ENCODE data around the gene RHBDF1.
"Not testable (repeated sequence)": the region's sequence is repeated elsewhere in the genome, so short reads cannot be mapped to it uniquely, and the experiment has no call there.

Gene RHBDF1

DNA sequence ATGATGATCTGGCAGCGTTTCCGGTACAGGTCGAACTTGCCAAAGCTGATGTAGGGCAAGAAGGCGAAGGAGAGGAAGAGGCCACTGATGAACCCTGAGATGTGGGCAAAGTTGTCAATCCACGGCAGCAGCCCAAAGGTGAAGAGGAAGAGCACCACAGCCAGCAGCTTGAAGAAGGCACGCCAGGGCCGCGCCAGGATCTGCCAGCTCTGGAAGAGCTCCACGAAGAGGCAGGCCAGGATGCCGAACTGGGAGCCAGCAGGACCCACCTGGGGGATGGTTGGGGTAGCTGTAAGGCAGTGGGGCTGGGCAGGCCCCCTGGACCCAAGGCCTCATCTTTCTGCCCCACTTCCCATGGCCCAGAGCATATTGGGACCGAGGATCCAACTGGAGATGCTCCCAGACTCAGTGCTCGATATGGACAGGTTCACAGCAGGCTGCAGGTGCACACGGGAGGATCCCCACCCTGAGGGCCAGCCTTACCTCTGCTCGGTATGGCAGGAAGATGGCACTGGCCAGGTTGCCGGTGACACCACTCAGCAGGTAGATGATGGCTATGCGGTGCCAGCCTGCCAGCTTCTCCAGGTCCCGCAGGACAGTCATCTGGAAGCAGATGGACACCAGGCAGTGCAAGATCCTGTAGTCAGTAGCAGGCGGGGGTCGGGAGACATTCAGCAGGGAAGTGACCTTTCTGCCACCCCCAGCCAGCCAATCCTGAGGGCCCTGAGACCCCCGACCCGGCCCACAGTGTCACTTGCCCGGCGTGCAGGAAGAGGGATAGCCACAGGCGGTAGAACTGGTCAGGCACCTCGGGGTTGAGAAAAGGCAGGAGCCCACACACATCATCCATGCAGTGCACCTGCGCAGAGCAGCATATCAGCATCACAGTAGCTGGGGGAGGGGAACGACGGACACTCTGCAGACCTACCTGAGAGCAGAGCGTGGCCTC is 13.7 kb downstream of the RHBDF1 start:
- DNase-seq: no peak

GRCh38 chr16:57711-58110 is 14.7 kb downstream of the RHBDF1 start:
- no peak for DNase-seq

GRCh38 chr16:56231-56927 is 16.1 kb downstream of the RHBDF1 start:
- DNase-seq: no peak

DNA sequence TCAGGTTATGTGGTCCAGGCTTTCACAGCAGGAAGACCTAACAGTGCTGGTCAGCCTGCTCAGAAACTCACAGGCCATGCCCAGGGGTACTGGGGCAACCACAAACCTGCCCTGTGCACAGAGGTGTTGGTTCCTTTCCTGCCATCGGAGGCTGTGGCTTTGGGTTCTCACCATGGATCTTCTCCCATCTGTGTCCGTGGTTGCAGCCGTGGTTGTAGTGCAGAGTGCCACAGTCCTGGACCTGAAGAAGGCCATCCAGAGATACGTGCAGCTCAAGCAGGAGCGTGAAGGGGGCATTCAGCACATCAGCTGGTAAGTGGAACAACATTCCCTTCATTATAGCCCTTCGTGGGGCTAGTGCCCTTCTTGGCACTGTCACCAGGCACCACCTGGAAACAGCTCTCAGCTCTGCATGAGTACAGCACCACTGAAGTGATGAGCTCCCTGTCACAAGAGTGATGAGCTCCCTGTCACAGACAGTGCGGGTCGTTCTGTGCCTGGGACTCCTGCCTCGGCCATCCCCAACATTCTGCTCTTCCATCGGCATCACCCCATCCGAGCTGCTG is 16.8 kb downstream of the RHBDF1 start:
- DNase-seq: no peak

- DNase-seq: no peak
These were observed 18.2 kb downstream of the RHBDF1 start for GRCh38 chr16:54237-54581.

- peak; percentile 99 for DNase-seq
These were observed 18.8 kb downstream of the RHBDF1 start, which contains the start of the genes POLR3K and SNRNP25 for GRCh38 chr16:53346-54236. Gene POLR3K (minus strand): TSS chr16:53608. CDS start chr16:53586, 22 bp downstream. Gene SNRNP25 (plus strand): TSS chr16:53828. CDS start chr16:54017, 189 bp downstream.

GRCh38 chr16:50769-51591 is 21.5 kb downstream of the RHBDF1 start:
- DNase-seq: no peak

DNA sequence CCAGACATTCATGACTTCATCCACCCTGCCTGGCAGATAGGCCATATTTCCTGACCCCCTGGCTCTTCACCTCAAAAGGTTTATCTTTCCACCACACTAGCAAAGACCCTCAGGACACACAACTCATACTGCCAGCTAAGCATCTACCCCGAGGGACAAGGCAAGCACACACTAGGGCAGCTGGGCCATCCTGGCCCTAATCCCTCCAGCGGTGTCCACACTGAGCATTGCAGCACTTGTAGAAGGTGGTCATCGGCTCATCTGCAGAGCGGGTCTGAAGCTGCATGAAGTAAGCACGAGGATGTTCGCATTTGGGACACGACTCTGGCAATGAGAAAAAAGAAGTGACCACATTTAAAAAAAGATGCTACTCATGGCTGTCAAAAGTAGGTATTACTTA is 25.2 kb downstream of the RHBDF1 start:
- no peak for DNase-seq

- DNase-seq: not testable (repeated sequence)
These were observed 25.9 kb downstream of the RHBDF1 start for GRCh38 chr16:46510-46909.

DNA sequence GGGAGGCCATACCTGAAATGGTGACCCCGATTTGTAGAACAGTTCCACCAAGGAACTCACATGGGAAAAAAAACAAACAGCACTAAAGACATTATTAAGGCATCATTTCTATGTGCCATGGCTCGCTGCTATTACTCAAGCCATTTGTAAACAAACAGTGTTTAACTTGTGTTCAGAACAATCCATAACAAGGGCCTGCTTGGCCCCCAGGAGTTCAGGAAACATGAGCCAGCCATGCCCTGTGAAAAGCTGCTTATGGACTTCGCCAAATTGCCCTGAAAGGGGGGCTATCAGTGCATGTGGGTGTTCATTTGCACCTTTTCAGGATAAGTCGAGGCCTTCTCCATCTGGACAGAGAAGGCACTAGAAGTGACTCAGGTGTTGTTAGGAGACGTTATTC is 27.0 kb downstream of the RHBDF1 start:
- DNase-seq: no peak

DNA sequence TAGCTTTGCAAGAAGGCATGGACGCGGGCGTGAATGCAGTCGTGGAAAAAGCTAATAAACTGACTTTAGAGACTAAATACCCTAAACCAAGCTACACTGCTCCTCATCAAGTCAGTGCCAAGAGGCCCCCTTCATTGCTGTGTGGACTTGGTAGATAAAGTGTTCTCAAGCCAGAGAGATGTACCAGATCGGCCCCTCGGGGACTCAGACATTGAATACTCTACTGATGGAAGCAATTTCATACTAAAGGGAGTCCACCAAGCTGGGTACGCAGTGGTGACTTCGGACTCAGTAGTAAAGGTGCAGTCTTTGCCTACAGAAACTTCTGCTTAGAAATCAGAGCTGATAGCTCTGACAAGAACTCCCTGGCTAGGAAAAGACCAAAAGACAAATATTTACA is 27.8 kb downstream of the RHBDF1 start:
- DNase-seq: no peak

- no peak for DNase-seq
These were observed 29.1 kb downstream of the RHBDF1 start for GRCh38 chr16:43294-43693.

- peak; percentile 0 for DNase-seq
These were observed 29.7 kb downstream of the RHBDF1 start for GRCh38 chr16:42691-43090.

GRCh38 chr16:42069-42457 is 30.4 kb downstream of the RHBDF1 start:
- DNase-seq: peak; percentile 0

- DNase-seq: peak; percentile 0
These were observed 30.9 kb downstream of the RHBDF1 start for GRCh38 chr16:41439-42068.

GRCh38 chr16:38941-39892 is 33.2 kb downstream of the RHBDF1 start:
- peak; percentile 66 for DNase-seq

- DNase-seq: not testable (repeated sequence)
These were observed 34.2 kb downstream of the RHBDF1 start for GRCh38 chr16:38206-38605.

GRCh38 chr16:37511-37910 is 34.9 kb downstream of the RHBDF1 start:
- DNase-seq: peak; percentile 0

DNA sequence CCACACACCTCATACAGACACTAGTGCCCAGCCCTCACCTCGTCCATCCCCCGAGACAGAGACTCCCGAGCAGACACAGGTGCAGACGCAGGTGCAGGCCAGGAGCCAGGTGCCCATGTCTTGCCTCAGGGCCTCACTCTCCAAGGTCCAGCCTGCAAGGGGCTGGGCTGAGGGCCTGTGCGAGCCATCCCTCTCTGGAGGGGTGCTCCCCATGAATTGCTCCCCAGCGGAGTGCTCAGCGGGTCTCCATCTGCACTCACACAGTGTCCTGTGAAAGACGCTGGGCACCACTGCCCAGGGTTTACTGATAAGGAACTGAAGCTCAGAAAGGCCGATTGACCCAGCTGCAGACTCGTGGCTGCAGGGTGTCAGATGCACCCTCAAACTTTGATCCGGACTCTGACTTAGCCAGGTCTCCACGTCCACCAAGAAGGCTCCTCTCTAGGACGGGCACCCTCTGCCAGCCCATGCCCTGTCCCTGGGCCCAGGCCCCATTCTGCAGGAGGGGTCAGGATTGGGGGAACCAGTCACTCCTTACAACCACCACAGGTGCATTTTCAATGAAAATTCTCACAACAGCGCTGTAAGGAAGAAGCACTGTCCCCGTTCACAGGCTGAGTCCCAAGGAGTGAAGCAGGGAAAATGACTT is 36.0 kb downstream of the RHBDF1 start:
- DNase-seq: peak; percentile 0

All from activated CD4-positive, alpha-beta T cell treated with anti-CD3 and anti-CD28 coated beads, Interleukin-10, Interleukin-2, amounts not matched to agents 100 ng/mL and 50 ng/mL, durations not matched to agents 16 hours and 8 hours (primary cell).